H1 (cell line): ENCODE data around the gene EVI5.

Experiments used
- EZH2 ChIP-seq: fragments of 200-600 bp; sonication (generic); IDR thresholded peaks from 2 replicates; pipeline ENCODE4 v1.7.1; 2012; ENCODE audit warnings: low read depth, mild to moderate bottlenecking, moderate library complexity, low read length, inconsistent platforms; ENCODE audit not compliant: severe bottlenecking
- KDM5A ChIP-seq: fragments of 200-600 bp; IDR thresholded peaks from 2 replicates; pipeline ENCODE4 v1.7.1; 2012; ENCODE audit warnings: mild to moderate bottlenecking, low read length, inconsistent platforms, mixed read lengths
- PHF8 ChIP-seq: fragments of 200-600 bp; sonication (generic); conservative IDR thresholded peaks from 2 replicates; pipeline ENCODE4 v1.7.1; 2012; ENCODE audit warnings: low read depth, mild to moderate bottlenecking, inconsistent platforms, low read length, moderate library complexity
- POLR2A ChIP-seq, 2 experiments: IDR thresholded peaks; 1 replicate in 1 of 2; 2 replicates in 1 of 2; pipeline ENCODE4 v1.6.1; 2011; ENCODE audit warnings: low read depth in 2 of 2, low read length in 2 of 2, mild to moderate bottlenecking in 2 of 2; ENCODE audit errors: control extremely low read depth in 1 of 2
- POLR2AphosphoS5 ChIP-seq: IDR thresholded peaks from 2 replicates; pipeline ENCODE4 v1.6.1; 2011; ENCODE audit warnings: low read depth, low read length
- RAD21 ChIP-seq, 2 experiments: IDR thresholded peaks in 1 of 2; conservative IDR thresholded peaks in 1 of 2; 2 replicates each; pipeline ENCODE4 v1.6.1; 2011; ENCODE audit warnings: low read depth in 2 of 2, low read length in 2 of 2, improper control_type of control experiment in 1 of 2, inconsistent platforms in 1 of 2, mild to moderate bottlenecking in 1 of 2, moderate library complexity in 1 of 2
- SIRT6 ChIP-seq: IDR thresholded peaks from one replicate; pipeline ENCODE4 v1.7.1; 2012; ENCODE audit warnings: low read length, inconsistent platforms
- TF ChIP-seq, protein P1 (sequence below), 3 experiments: IDR thresholded peaks; 1 replicate in 2 of 3; 2 replicates in 1 of 3; pipeline versions ENCODE4 v1.5.1 to v1.6.1; 2011; ENCODE audit warnings: low read length in 3 of 3, mild to moderate bottlenecking in 3 of 3, inconsistent platforms in 2 of 3, low read depth in 1 of 3, moderate library complexity in 1 of 3; ENCODE audit not compliant: insufficient read depth in 1 of 3; ENCODE audit errors: control extremely low read depth in 1 of 3

DNA sequence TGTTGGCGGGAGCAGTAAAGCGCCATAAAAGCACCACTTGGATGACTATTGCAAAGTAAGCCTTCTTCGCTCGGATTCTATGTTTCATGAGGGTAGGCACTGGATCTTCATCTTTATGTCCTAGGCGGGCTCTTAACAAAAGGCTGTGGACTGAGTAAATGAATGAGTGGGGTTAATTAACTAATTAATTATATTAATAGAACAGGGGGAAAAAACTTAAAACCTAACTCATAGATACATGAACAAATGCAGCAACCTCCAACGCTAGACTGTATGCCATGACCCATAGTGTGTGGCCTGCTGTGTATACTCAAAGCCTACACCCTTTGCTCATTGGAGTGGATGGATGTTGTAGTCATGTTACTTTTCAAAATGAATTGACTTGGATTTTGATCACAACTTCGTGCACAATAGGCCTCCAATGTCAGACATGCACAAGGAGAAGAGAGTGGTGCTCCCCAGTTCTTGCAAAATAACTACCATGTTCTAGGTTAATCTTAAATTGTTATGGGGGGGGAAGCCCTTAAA lies 297.8 kb downstream of the EVI5 start:
- TF ChIP-seq, protein P1, sequence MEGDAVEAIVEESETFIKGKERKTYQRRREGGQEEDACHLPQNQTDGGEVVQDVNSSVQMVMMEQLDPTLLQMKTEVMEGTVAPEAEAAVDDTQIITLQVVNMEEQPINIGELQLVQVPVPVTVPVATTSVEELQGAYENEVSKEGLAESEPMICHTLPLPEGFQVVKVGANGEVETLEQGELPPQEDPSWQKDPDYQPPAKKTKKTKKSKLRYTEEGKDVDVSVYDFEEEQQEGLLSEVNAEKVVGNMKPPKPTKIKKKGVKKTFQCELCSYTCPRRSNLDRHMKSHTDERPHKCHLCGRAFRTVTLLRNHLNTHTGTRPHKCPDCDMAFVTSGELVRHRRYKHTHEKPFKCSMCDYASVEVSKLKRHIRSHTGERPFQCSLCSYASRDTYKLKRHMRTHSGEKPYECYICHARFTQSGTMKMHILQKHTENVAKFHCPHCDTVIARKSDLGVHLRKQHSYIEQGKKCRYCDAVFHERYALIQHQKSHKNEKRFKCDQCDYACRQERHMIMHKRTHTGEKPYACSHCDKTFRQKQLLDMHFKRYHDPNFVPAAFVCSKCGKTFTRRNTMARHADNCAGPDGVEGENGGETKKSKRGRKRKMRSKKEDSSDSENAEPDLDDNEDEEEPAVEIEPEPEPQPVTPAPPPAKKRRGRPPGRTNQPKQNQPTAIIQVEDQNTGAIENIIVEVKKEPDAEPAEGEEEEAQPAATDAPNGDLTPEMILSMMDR (IDR thresholded peaks at IDR 0.05; ENCODE audit: control extremely low read depth in 1 of 3, insufficient read depth in 1 of 3, low read depth in 1 of 3, low read length in 3 of 3), result no peak
- TF ChIP-seq RAD21 (IDR thresholded peaks at IDR 0.05 in 1 of 2, conservative IDR thresholded peaks at IDR 0.05 in 1 of 2; ENCODE audit: low read depth in 2 of 2, low read length in 2 of 2) (no peak), KDM5A (no peak), EZH2 (no peak), POLR2A (IDR thresholded peaks at IDR 0.05; ENCODE audit: control extremely low read depth in 1 of 2, low read depth in 2 of 2, low read length in 2 of 2) (no peak), SIRT6 (no peak), POLR2AphosphoS5 (no peak), PHF8 (no peak)
